Subcutaneous abdominal adipose tissue (tissue), 5 donors: ENCODE data around the gene BCKDHB.

Experiments used
- H3K27ac ChIP-seq: one replicate; pipeline ENCODE4 v1.7.0; 2013; ENCODE audit warnings: low read depth, mild to moderate bottlenecking, inconsistent platforms, low read length, moderate library complexity
- H3K27me3 ChIP-seq, 5 donors: one replicate each; pipeline ENCODE4 v1.7.0; 2013; ENCODE audit warnings: low read length in 5 of 5, inconsistent platforms in 1 of 5; ENCODE audit not compliant: control insufficient read depth in 5 of 5, insufficient read depth in 4 of 5
- H3K36me3 ChIP-seq, 5 donors: one replicate each; pipeline ENCODE4 v1.7.0; 2013; ENCODE audit warnings: low read length in 5 of 5; ENCODE audit not compliant: control insufficient read depth in 5 of 5, insufficient read depth in 5 of 5
- H3K4me1 ChIP-seq, 5 donors: one replicate each; pipeline ENCODE4 v1.7.0; 2013; ENCODE audit warnings: low read length in 5 of 5, mild to moderate bottlenecking in 3 of 5, moderate library complexity in 1 of 5; ENCODE audit not compliant: control insufficient read depth in 5 of 5, insufficient read depth in 5 of 5
- H3K4me3 ChIP-seq, 5 donors: one replicate each; pipeline ENCODE4 v1.7.0; 2013; ENCODE audit warnings: low read length in 5 of 5, low read depth in 1 of 5
- H3K9ac ChIP-seq, 5 donors: one replicate each; pipeline ENCODE4 v1.7.0; 2013; ENCODE audit warnings: low read length in 5 of 5, mild to moderate bottlenecking in 4 of 5, moderate library complexity in 3 of 5
- H3K9me3 ChIP-seq, 5 donors: one replicate each; pipeline ENCODE4 v1.7.0; 2013; ENCODE audit warnings: low read length in 5 of 5; ENCODE audit not compliant: control insufficient read depth in 5 of 5
- donor health status: healthy.
- donor health status: healthy.
- donor health status: healthy.
- donor health status: healthy.
- donor health status: healthy.

Gene BCKDHB

DNA sequence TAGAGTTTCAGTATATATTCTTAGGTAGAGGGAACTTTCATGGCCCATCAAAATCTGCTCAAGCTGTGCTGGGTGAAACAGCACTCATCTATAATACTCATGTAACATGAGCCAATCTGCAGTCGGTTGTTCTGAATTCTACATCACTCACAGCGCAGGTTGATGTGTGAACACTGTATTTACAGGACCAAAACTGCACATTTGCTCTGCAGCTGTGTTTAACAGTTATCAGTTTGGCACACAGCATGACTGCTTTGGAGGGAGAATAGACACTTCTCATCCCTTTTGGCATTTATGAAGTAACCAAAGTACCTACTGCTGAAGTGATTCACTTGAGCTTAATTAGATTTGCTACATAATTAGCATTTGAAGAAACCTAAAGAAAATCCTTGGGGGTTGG lies 225.1 kb downstream of the BCKDHB start:
- H3K4me1 ChIP-seq = peaks cover 0 to 4% (median 0%) of the 10 kb centered on the region in 5 donors
- no peak overlapping the region for H3K4me3 ChIP-seq
- H3K9me3 ChIP-seq = no peaks in the 10 kb centered on the region
- H3K9ac ChIP-seq = no peak overlapping the region
- H3K27ac ChIP-seq = no peak overlapping the region
- H3K36me3 ChIP-seq = no peaks in the 10 kb centered on the region
- no peaks in the 10 kb centered on the region for H3K27me3 ChIP-seq

DNA sequence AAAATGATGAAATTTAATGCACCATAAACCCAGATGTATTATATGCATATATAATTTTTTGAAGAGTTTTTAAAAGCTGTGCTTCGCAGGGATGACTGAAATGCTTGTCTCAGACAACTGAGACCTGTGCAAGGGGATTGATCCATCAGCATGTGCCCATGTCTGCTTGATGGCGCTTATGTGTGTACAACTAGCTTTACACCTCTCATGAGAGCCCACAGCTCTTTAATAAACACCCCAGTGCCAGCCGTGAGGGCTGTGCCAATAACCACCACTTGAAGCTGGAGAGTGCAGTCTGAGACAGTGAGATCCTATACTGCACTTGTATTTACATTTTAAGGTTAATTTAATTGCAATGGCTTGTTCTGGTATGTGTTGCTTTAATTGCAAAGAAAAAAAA lies 225.5 kb downstream of the BCKDHB start:
- Histone ChIP-seq H3K36me3 (no peaks in the 10 kb centered on the region), H3K27ac (no peak overlapping the region), H3K4me1 (peaks cover 0 to 4% (median 0%) of the 10 kb centered on the region in 5 donors), H3K4me3 (no peak overlapping the region), H3K27me3 (no peaks in the 10 kb centered on the region), H3K9ac (no peak overlapping the region), H3K9me3 (no peaks in the 10 kb centered on the region)

DNA sequence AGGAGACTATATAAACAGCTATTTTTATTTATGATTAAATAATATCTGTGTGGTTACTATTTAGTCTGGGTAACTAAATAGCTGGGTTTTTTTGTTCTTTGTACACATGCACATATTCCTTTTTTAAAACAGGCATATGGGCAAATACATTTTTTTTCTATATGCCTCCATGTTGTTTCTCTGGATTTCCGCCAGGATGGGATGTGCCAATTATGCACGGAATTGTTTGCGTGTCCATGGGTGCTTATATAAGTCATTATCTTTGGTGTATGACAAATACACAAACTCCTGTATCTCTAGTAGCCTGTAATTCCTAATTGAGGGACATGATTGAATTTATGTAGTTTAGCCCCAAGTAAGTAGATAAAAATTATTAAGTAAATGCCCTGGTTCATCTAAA lies 226.9 kb downstream of the BCKDHB start:
- Histone ChIP-seq H3K27me3 (no peaks in the 10 kb centered on the region), H3K9me3 (no peaks in the 10 kb centered on the region), H3K4me1 (peaks cover 0 to 4% (median 0%) of the 10 kb centered on the region in 5 donors), H3K27ac (no peak overlapping the region), H3K36me3 (no peaks in the 10 kb centered on the region), H3K9ac (no peak overlapping the region), H3K4me3 (no peak overlapping the region)

DNA sequence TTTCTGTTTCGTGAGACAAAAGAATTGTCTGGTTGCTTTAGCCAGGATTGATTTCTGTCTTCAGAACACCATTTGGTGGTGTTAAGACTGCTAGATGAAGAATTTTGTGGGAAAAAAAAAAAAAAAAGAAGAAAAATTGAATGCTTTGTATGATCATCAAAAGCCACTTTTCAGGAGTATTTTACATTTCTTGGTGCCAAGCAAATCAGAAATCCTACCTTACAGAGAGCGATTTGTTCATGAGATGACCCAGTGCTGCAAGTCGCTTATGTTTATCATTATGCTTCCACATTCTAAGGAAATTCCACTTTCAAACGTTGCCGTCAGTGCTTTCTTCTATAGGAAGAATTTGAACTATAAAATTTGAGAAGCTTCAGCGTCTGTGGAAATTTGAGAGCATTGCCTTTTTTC lies 228.7 kb downstream of the BCKDHB start:
- Histone ChIP-seq H3K9ac (no peak overlapping the region), H3K9me3 (no peaks in the 10 kb centered on the region), H3K27ac (peak overlapping the region; percentile 6), H3K4me3 (peak overlapping the region in 2 of 5 donors; percentile 30 to 37), H3K27me3 (no peaks in the 10 kb centered on the region), H3K4me1 (peaks cover 0 to 4% (median 0%) of the 10 kb centered on the region in 5 donors), H3K36me3 (no peaks in the 10 kb centered on the region)

DNA sequence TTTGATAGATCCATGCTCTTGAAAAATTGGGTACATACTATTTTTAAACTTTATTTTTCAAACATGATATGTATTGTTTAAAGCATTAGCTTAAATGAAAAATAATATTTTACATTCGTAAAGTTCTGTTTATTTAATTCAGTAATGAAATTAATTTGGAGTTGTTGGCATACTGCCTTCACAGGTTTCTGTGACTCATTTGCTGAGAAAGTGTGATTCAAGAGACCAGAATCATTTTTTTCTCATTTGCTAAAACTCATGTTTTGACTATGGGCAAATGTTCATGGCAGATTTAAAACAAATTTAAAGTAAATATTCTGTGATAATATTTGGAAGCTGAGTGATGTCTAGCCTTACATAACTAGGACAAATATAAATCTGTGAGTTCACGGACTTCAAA lies 230.4 kb downstream of the BCKDHB start:
- peaks cover 0 to 4% (median 0%) of the 10 kb centered on the region in 5 donors for H3K4me1 ChIP-seq
- no peak overlapping the region for H3K27ac ChIP-seq
- H3K9me3 ChIP-seq = no peaks in the 10 kb centered on the region
- H3K4me3 ChIP-seq = no peak overlapping the region
- H3K36me3 ChIP-seq = no peaks in the 10 kb centered on the region
- no peaks in the 10 kb centered on the region for H3K27me3 ChIP-seq
- H3K9ac ChIP-seq = no peak overlapping the region

DNA sequence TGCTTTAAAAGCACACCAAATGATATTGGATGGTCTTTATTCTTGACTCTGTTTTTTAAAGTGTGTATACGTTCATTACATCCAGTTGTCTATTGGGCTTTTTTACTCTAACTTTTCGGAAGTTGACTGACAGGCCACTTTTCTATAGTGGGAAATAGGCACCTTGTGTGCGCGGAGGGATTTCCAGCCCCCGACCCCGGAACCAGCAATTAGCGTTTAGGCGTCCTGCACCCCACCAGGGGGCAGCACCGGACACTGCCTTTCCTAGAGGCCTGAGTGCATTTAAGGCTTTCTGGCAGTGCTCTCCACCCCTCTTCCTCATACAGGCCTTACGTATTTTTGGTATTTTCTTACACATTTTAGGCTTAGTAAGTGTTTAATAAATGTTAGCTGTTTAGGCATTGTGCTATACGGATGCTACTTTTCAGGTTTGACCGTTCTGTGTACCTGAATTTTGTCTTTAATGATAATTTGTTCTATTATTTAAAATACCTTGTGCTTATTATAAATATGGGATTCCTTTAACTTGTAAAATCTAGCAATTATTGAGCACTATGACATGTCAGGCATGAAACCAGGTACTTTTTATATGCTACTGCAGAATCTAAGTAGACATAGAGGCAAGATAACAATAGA lies 231.8 kb downstream of the BCKDHB start:
- H3K4me3 ChIP-seq = no peak overlapping the region
- no peak overlapping the region for H3K27ac ChIP-seq
- no peaks in the 10 kb centered on the region for H3K36me3 ChIP-seq
- H3K27me3 ChIP-seq = no peaks in the 10 kb centered on the region
- H3K4me1 ChIP-seq = peaks cover 0 to 4% (median 0%) of the 10 kb centered on the region in 5 donors
- H3K9ac ChIP-seq = no peak overlapping the region
- no peaks in the 10 kb centered on the region for H3K9me3 ChIP-seq

DNA sequence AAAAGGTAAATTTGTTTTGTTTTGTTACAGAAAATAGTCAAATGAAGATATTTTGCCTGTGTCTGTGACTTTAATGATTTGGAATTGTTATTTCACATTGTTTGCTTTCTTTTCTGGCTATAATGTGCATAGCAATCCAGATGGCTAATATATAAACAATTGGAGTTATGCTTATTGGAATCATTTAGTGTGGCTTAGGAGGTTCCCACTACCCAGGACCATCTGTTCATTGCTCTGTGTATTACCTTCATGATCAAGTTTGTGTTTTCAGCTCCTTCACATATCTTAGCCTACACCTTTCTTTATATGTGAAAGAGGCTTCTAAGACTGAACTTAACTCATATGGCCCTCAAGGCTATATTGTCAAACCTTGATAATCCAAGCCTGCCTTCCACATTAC lies 232.9 kb downstream of the BCKDHB start:
- H3K9me3 ChIP-seq = no peaks in the 10 kb centered on the region
- no peaks in the 10 kb centered on the region for H3K27me3 ChIP-seq
- no peaks in the 10 kb centered on the region for H3K36me3 ChIP-seq
- peaks cover 0 to 2% (median 0%) of the 10 kb centered on the region in 5 donors for H3K4me1 ChIP-seq
- no peak overlapping the region for H3K9ac ChIP-seq
- H3K4me3 ChIP-seq = no peak overlapping the region
- no peak overlapping the region for H3K27ac ChIP-seq

DNA sequence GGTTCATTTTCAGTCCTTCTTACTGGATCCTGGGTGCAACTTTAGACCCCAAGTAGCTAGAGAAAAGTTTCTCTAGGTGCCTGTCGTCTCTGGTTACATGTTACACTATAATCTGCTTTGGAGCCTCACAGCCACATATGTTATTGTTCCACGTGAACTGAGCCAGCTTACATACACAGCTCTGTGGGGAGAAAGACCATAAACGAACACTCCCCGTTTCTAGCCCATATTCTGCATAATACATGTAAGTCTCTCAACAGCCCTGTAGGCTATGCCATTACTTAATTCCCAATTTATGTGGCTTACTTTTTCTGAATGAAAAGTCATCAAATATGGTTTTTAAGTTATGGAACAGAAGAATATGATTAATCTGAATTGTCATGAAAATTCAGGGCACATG lies 233.8 kb downstream of the BCKDHB start:
- no peak overlapping the region for H3K9ac ChIP-seq
- no peak overlapping the region for H3K27ac ChIP-seq
- no peaks in the 10 kb centered on the region for H3K9me3 ChIP-seq
- no peaks in the 10 kb centered on the region for H3K27me3 ChIP-seq
- no peaks in the 10 kb centered on the region for H3K36me3 ChIP-seq
- H3K4me3 ChIP-seq = no peak overlapping the region
- H3K4me1 ChIP-seq = no peaks in the 10 kb centered on the region

DNA sequence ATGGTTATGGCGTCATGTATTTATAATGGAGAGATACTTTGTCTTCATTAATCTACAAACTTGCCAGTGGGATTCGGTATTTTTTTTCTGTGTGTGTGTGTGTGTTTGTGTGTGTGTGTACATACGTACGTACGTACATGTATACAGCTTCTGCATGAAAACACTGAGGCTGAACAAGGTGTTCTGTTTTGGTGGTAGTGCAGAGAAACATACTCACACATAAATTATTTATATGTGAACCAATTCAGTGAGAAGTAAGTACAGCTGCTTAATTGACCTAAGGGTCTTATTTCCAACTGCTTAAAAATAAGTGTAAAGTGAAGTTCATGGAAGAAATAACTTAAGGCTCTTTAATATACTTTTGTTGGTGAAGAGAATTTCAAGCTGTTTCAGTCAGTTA lies 234.2 kb downstream of the BCKDHB start:
- no peak overlapping the region for H3K9ac ChIP-seq
- H3K27ac ChIP-seq = no peak overlapping the region
- H3K9me3 ChIP-seq = no peaks in the 10 kb centered on the region
- no peaks in the 10 kb centered on the region for H3K4me1 ChIP-seq
- H3K4me3 ChIP-seq = no peak overlapping the region
- no peaks in the 10 kb centered on the region for H3K27me3 ChIP-seq
- no peaks in the 10 kb centered on the region for H3K36me3 ChIP-seq

DNA sequence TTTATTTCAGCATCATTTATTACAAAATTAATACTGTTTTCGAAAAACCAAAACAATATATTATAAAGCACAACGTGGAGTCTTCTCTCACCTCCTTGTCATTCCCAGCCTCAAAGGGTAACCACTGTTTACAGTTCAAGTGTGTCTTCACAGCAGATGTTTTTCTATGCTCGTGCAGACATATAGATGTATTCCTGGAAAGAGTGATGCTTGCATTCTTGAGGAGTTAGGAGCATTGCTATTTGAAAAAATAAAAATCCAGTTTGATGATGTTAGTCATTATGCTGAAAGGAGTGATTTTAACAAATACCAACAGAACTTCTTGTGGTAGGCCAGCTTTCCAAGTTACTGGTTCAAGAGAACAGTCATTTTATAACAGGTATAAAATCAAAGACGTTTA lies 234.9 kb downstream of the BCKDHB start:
- Histone ChIP-seq H3K4me3 (no peak overlapping the region), H3K27me3 (no peaks in the 10 kb centered on the region), H3K9ac (no peak overlapping the region), H3K36me3 (no peaks in the 10 kb centered on the region), H3K4me1 (no peaks in the 10 kb centered on the region), H3K9me3 (no peaks in the 10 kb centered on the region), H3K27ac (no peak overlapping the region)
